Skeletal muscle satellite cell (primary cell): ENCODE measurements around the gene PAM.
"Not testable (repeated sequence)": the region's sequence is repeated elsewhere in the genome, so short reads cannot be mapped to it uniquely, and the experiment has no call there.

ENCODE experiments used
- H3K27me3 ChIP-seq: 2 replicates; pipeline ENCODE4 v1.7.0; 2013; ENCODE audit warnings: low read length; ENCODE audit not compliant: control insufficient read depth, insufficient read depth
- H3K36me3 ChIP-seq: 2 replicates; pipeline ENCODE4 v1.7.0; 2013; ENCODE audit warnings: mild to moderate bottlenecking, control low read depth, low read length; ENCODE audit not compliant: insufficient read depth
- H3K4me1 ChIP-seq: 2 replicates; pipeline ENCODE4 v1.7.0; 2013; ENCODE audit warnings: low read length; ENCODE audit not compliant: control insufficient read depth, insufficient read depth
- H3K4me2 ChIP-seq: 2 replicates; pipeline ENCODE4 v1.7.0; 2013; ENCODE audit warnings: mild to moderate bottlenecking, low read length
- H3K4me3 ChIP-seq: 2 replicates; pipeline ENCODE4 v1.7.0; 2013; ENCODE audit warnings: low read length
- H3K9ac ChIP-seq: 2 replicates; pipeline ENCODE4 v1.7.0; 2013; ENCODE audit warnings: mild to moderate bottlenecking, low read depth, low read length, moderate library complexity
- H3K9me3 ChIP-seq: replicated peaks from 2 replicates; pipeline ENCODE4 v1.7.0; 2013; ENCODE audit warnings: mild to moderate bottlenecking, control low read depth, low read length

Gene PAM

GRCh38 chr5:103057208-103058130 lies 302.4 kb downstream of the PAM start:
- Histone ChIP-seq H3K27me3 (no peaks in the 10 kb centered on the region), H3K36me3 (no peaks in the 10 kb centered on the region), H3K9me3 (no peaks in the 10 kb centered on the region), H3K4me1 (no peaks in the 10 kb centered on the region), H3K4me3 (no peak overlapping the region), H3K9ac (no peak overlapping the region), H3K4me2 (no peak overlapping the region)

GRCh38 chr5:103059525-103059924 lies 304.4 kb downstream of the PAM start:
- Histone ChIP-seq H3K4me3 (no peak overlapping the region), H3K9me3 (no peaks in the 10 kb centered on the region), H3K9ac (no peak overlapping the region), H3K27me3 (no peaks in the 10 kb centered on the region), H3K4me2 (no peak overlapping the region), H3K4me1 (no peaks in the 10 kb centered on the region), H3K36me3 (no peaks in the 10 kb centered on the region)

- no peak overlapping the region for H3K4me3 ChIP-seq
- H3K9ac ChIP-seq = no peak overlapping the region
- H3K9me3 ChIP-seq = no peaks in the 10 kb centered on the region
- H3K4me1 ChIP-seq = no peaks in the 10 kb centered on the region
- H3K36me3 ChIP-seq = no peaks in the 10 kb centered on the region
- no peaks in the 10 kb centered on the region for H3K27me3 ChIP-seq
- no peak overlapping the region for H3K4me2 ChIP-seq
These were observed 305.4 kb downstream of the PAM start for GRCh38 chr5:103060424-103060954.

- H3K9me3 ChIP-seq = no peaks in the 10 kb centered on the region
These were observed 311.2 kb downstream of the PAM start for GRCh38 chr5:103066326-103066725.

GRCh38 chr5:103073500-103073899 lies 318.4 kb downstream of the PAM start:
- not testable (repeated sequence) for H3K9me3 ChIP-seq, H3K4me3 ChIP-seq, H3K36me3 ChIP-seq, H3K4me2 ChIP-seq, H3K9ac ChIP-seq, H3K27me3 ChIP-seq, H3K4me1 ChIP-seq

More at GRCh38 chr5:103066326-103066725, 311.2 kb downstream of the PAM start:
- Histone ChIP-seq H3K4me2 (no peak overlapping the region), H3K4me3 (no peak overlapping the region), H3K36me3 (no peaks in the 10 kb centered on the region), H3K4me1 (no peaks in the 10 kb centered on the region), H3K27me3 (no peaks in the 10 kb centered on the region), H3K9ac (no peak overlapping the region)

- Histone ChIP-seq H3K9me3 (peaks cover 7% of the 10 kb centered on the region), H3K9ac (no peak overlapping the region), H3K27me3 (no peaks in the 10 kb centered on the region), H3K4me3 (no peak overlapping the region), H3K4me1 (no peaks in the 10 kb centered on the region), H3K36me3 (no peaks in the 10 kb centered on the region), H3K4me2 (no peak overlapping the region)
These were observed 320.3 kb downstream of the PAM start for GRCh38 chr5:103075442-103075841.
